MM.1S (cell line): ENCODE measurements around the gene RELL1.

Experiments used
- CTCF ChIP-seq: fragments of 300-600 bp; sonication (generic); IDR thresholded peaks from 2 replicates; pipeline ENCODE4 v1.5.1; 2016; ENCODE audit warnings: antibody characterized with exemption, low read length, mixed read lengths
- EZH2 ChIP-seq: fragments of 300-600 bp; sonication (generic); optimal IDR thresholded peaks from 2 replicates; pipeline ENCODE3; 2017; ENCODE audit warnings: low read depth, mild to moderate bottlenecking, antibody characterized with exemption, low read length, mixed read lengths

GRCh38 chr4:37628977-37629609 lies 57.1 kb downstream of the RELL1 start:
- no peak for TF ChIP-seq CTCF
- TF ChIP-seq EZH2, result no peak
